K562 (cell line): ENCODE measurements around the gene RPL38. TPM values are rescaled to one million over a fixed set of nuclear protein-coding genes. Genes with fewer than 3 reads are reported as not detected.

Experiments used
- ATAC-seq: fragments of 200-7000 bp; cut with Tn5 transposase; 3 replicates; pipeline ENCODE4 v1.9.1; 2020; ENCODE audit warnings: moderate library complexity
- BruUV-seq: library from RNA; stranded (reverse); fragments of 400-500 nt; replicated peaks from 2 replicates; lab custom pipeline; 2021; lab: Mats Ljungman, UMichigan
- CTCF ChIA-PET: fragments of 300-600 bp; formaldehyde crosslinking; extraction: SDS; loops from one replicate; lab custom pipeline; 2021; ENCODE audit warnings: low intra/inter-chr PET ratio; lab: Yijun Ruan, JAX
- POLR2A ChIA-PET: fragments of 300-600, 350-650 bp; sonication (Branson Sonifier 250); formaldehyde crosslinking; extraction: SDS; loops from one replicate; lab custom pipeline; 2021; ENCODE audit warnings: antibody characterized with exemption, inconsistent platforms; lab: Yijun Ruan, JAX
- DNase-seq, 4 experiments: peaks; one replicate each; pipeline versions ENCODE4 v3.0.0 to v3.0.0-alpha.2; 2011 to 2018; ENCODE audit warnings: low spot score in 3 of 4, mixed read lengths in 3 of 4; ENCODE audit errors: extremely low read depth in 1 of 4
- FAIRE-seq: peaks from 2 replicates; lab custom pipeline; 2011; peaks lifted over from hg19 to GRCh38; lab: Jason Lieb, UNC
- H2AFZ ChIP-seq: 2 replicates; pipeline ENCODE4 v1.6.0; 2011; ENCODE audit warnings: low read depth, low read length, control low read depth, inconsistent platforms
- H3K27ac ChIP-seq: fragments of 200-600 bp; 3 replicates; pipeline ENCODE4 v1.8.0; 2011; ENCODE audit warnings: low read depth, mild to moderate bottlenecking, control low read depth, inconsistent platforms, low read length, moderate library complexity, mixed read lengths; ENCODE audit errors: extremely low read depth
- H3K27me3 ChIP-seq, 2 experiments: fragments of 300-600 bp in 1 of 2; 2 replicates in 1 of 2; 3 replicates in 1 of 2; pipeline versions ENCODE4 v1.6.0 to v1.8.0; 2011; ENCODE audit warnings: inconsistent platforms in 2 of 2, low read length in 2 of 2, mild to moderate bottlenecking in 1 of 2, mixed read lengths in 1 of 2, moderate library complexity in 1 of 2; ENCODE audit not compliant: control insufficient read depth in 2 of 2, insufficient read depth in 2 of 2
- H3K36me3 ChIP-seq: fragments of 300-600 bp; 3 replicates; pipeline ENCODE4 v1.8.0; 2011; ENCODE audit warnings: mild to moderate bottlenecking, low read length, inconsistent platforms; ENCODE audit not compliant: control insufficient read depth, insufficient read depth
- H3K4me1 ChIP-seq, 2 experiments: fragments of 200-600 bp in 1 of 2; replicated peaks in 1 of 2; 2 replicates in 1 of 2; 3 replicates in 1 of 2; pipeline versions ENCODE4 v1.5.1 to v1.8.0; 2011; ENCODE audit warnings: inconsistent platforms in 2 of 2, low read length in 2 of 2, mild to moderate bottlenecking in 1 of 2, mixed read lengths in 1 of 2, moderate library complexity in 1 of 2; ENCODE audit not compliant: control insufficient read depth in 2 of 2, insufficient read depth in 2 of 2
- H3K4me2 ChIP-seq: 2 replicates; pipeline ENCODE4 v1.6.1; 2011; ENCODE audit warnings: low read length, control low read depth, inconsistent platforms, mixed read lengths; ENCODE audit not compliant: insufficient read depth
- H3K4me3 ChIP-seq: fragments of 200-600 bp; sonication (generic), shearing (Covaris generic); 2 replicates; pipeline ENCODE4 v1.5.1; 2016; ENCODE audit warnings: control low read depth, inconsistent platforms
- H3K79me2 ChIP-seq: fragments of 200-600 bp; 3 replicates; pipeline ENCODE4 v1.8.0; 2011; ENCODE audit warnings: low read length, inconsistent platforms; ENCODE audit not compliant: control insufficient read depth, insufficient read depth
- H3K9ac ChIP-seq, 2 experiments: 2 replicates each; pipeline versions ENCODE4 v1.6.0 to v1.6.1; 2011; ENCODE audit warnings: low read depth in 2 of 2, low read length in 2 of 2, control low read depth in 1 of 2, inconsistent platforms in 1 of 2, mild to moderate bottlenecking in 1 of 2, mixed read lengths in 1 of 2; ENCODE audit not compliant: insufficient read depth in 1 of 2
- H3K9me1 ChIP-seq: one replicate; pipeline ENCODE4 v1.6.0; 2011; ENCODE audit warnings: inconsistent platforms, mild to moderate bottlenecking, low read length, moderate library complexity; ENCODE audit not compliant: control insufficient read depth, insufficient read depth
- H3K9me3 ChIP-seq: replicated peaks from 2 replicates; pipeline ENCODE4 v1.5.1; 2011; ENCODE audit warnings: low read depth, low read length, inconsistent platforms; ENCODE audit not compliant: control insufficient read depth, insufficient read depth
- H4K20me1 ChIP-seq: replicated peaks from 2 replicates; pipeline ENCODE4 v1.6.1; 2011; ENCODE audit warnings: low read length, inconsistent platforms, mixed read lengths; ENCODE audit not compliant: control insufficient read depth, insufficient read depth
- CEBPG ChIP-seq, 3 experiments: fragments of 200-800 bp in 1 of 3; sonication (Bioruptor generic) in 1 of 3; sonication (generic) in 1 of 3; formaldehyde crosslinking in 1 of 3; IDR thresholded peaks in 2 of 3; conservative IDR thresholded peaks in 1 of 3; 2 replicates each; pipeline versions ENCODE4 v1.6.1 to v1.8.0; 2016 to 2022; ENCODE audit warnings: missing compliant biosample characterization in 2 of 3, missing genetic modification characterization in 2 of 3, mild to moderate bottlenecking in 1 of 3, missing genetic modification reagents in 1 of 3
- EHMT2 ChIP-seq: fragments of 450-650 bp; IDR thresholded peaks from 2 replicates; pipeline ENCODE4 v1.6.1; 2018; ENCODE audit warnings: antibody characterized with exemption
- RBM25 ChIP-seq: fragments of 200-400 bp; formaldehyde crosslinking; IDR thresholded peaks from 2 replicates; pipeline ENCODE4 v1.6.1; 2018; ENCODE audit warnings: low read length, low read depth, moderate library complexity; ENCODE audit not compliant: severe bottlenecking
- SMAD2 ChIP-seq: fragments of 150-350 bp; IDR thresholded peaks from 2 replicates; pipeline ENCODE4 v1.6.1; 2014; ENCODE audit warnings: low read depth, mild to moderate bottlenecking, low read length
- SPI1 ChIP-seq: IDR thresholded peaks from 2 replicates; pipeline ENCODE4 v1.6.1; 2011; ENCODE audit warnings: low read depth, low read length, control low read depth, borderline replicate concordance
- WGBS: fragments of 100-300 bp; shearing (Covaris generic); methylation state at CpG from one replicate; pipeline ENCODE4 v1.1.6; 2016; ENCODE audit warnings: low coverage, mixed read lengths; ENCODE audit not compliant: insufficient coverage; ENCODE audit errors: missing lambda C conversion rate; 5-methylcytosine and 5-hydroxymethylcytosine counted together
- in situ Hi-C: fragments of 300-500 bp; cut with MboI; formaldehyde crosslinking; loops from 4 replicates; pipeline ENCODE4 v1.15.0; 2018; ENCODE audit warnings: inconsistent platforms, mixed read lengths
- intact Hi-C: fragments of 100-400 bp; cut with micrococcal nuclease; formaldehyde crosslinking; loops from 2 replicates; pipeline ENCODE4 v1.14.2; 2022
- polyA plus RNA-seq, 8 experiments: library from polyadenylated mRNA; depleted of rRNA in 4 of 8; stranded (reverse) in 5 of 8; unstranded in 3 of 8; fragments of >200 nt; fragmentation: Nextera tagmentation in 2 of 8; fragmentation: Illumina TruSeq in 1 of 8; extraction: Ambion mirVana in 2 of 8; extraction: Trizol in 1 of 8; gene quantifications; 2 replicates each; pipeline versions ENCODE4 v1.2.1 to v1.2.3, GENCODE V29; 2011 to 2014; ENCODE audit warnings: inconsistent platforms in 1 of 8, missing spikeins in 1 of 8
- total RNA-seq, 7 experiments: library from RNA; depleted of rRNA in 6 of 7; stranded (reverse); fragments of >200 nt in 6 of 7; fragmentation: Illumina TruSeq in 2 of 7; extraction: Trizol in 2 of 7; gene quantifications; 2 replicates each; pipeline versions ENCODE4 v1.2.1 to v1.2.3, GENCODE V29; 2011 to 2021; ENCODE audit warnings: low replicate concordance in 1 of 7

The RPL38 gene
- total and polyA plus RNA-seq, 9 of the 15 experiments (the other 6 are each of a cell fraction or from before 2014, with no cell fraction given): 1,224 to 3,864 (median 1,939) TPM

DNA sequence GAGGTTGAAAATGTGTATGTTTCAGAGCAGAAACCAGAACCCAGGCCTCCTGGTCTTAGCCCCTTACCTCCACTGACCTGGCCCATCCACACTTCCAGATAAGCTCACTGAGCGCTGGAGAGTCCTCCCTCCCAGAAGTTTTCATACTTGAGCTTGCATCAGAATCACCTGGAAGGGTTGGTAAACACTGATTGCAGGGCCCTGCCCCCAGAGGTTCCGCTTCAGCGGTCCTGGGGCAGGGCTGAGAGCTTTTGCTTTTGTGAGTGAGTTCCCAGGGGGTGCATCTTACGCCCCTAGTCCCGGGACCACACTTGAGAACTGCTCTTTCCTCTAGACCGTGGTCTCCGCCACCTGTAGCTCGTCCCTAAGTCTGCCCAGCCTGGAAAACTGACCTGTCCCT lies 30.5 kb downstream of the RPL38 start (continued):
- TF ChIP-seq CEBPG (CRISPR knock-in tag; IDR thresholded peaks at IDR 0.05) (0 out of 2 replicates have a peak, but pooled peaks have one; percentile 25), CEBPG (tag; conservative IDR thresholded peaks at IDR 0.05 in 1 of 2, IDR thresholded peaks at IDR 0.05 in 1 of 2) (no peak), SPI1 (no peak)

DNA sequence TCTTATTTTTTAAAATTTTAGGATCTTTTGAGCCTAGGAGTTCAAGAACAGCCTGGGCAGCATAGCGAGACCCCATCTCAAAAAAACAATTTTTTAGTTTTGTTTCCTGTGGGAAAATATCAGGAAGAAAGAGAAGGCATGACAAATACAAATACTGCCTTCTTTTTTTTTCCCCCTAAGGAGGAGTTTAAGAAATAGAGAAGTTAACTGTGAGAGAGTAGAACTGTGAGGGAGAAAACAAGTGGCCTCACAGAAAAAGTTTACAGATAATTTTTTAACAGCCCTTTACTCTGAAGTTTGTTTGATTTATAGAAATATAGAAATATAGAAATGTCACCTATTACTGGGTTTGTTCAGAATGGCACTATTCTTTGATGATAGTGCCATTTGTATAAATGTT lies 31.0 kb downstream of the RPL38 start:
- no peaks in the 10 kb centered on the region for H3K79me2 ChIP-seq
- FAIRE-seq (no peak), DNase-seq (no peak), ATAC-seq (no peak)
- BruUV-seq: no TSS peak
- no peak overlapping the region for H2AFZ ChIP-seq
- intact Hi-C loops (no loop called here), in situ Hi-C loops (no loop called here)
- H3K9me1 ChIP-seq: no peaks in the 10 kb centered on the region
- H3K4me3 ChIP-seq: no peak overlapping the region
- H3K27ac ChIP-seq: no peak overlapping the region
- TF ChIP-seq SMAD2: no peak
- peak; percentile 46 for TF ChIP-seq RBM25
- TF ChIP-seq EHMT2: no peak
- H3K9ac ChIP-seq: no peak overlapping the region
- WGBS: 42% methylated on average over 1 of the region's 1 CpG
- H3K4me1 ChIP-seq: peaks cover 7 to 29% of the 10 kb centered on the region in 2 experiments
- ChIA-PET POLR2A (interaction anchor here (0.9 to 1.5 kb wide), 5 partner anchors 9 to 57 kb away, joined by 3 to 4 read pairs (median 3); no protein-coding TSS in a partner anchor), CTCF (no interaction called here)
- no peaks in the 10 kb centered on the region for H3K9me3 ChIP-seq
- H3K36me3 ChIP-seq: no peaks in the 10 kb centered on the region
- no peaks in the 10 kb centered on the region for H4K20me1 ChIP-seq
- H3K4me2 ChIP-seq: peak overlapping the region; percentile 56; the same call in 1 of the 2 replicates
- no peaks in the 10 kb centered on the region for H3K27me3 ChIP-seq
